HAP-1 (cell line): ENCODE data around the gene EFNA2.
A peak's percentile ranks its signal among the peaks of the same experiment; 100 is the strongest.

Source experiments
- DNase-seq, 2 experiments: peaks; one replicate each; pipeline ENCODE4 v3.0.0-alpha.2; 2016 to 2020; ENCODE audit warnings: low spot score in 2 of 2
- H3K27me3 ChIP-seq: fragments of 250-450 bp; sonication (Bioruptor Pico); 2 replicates; pipeline ENCODE4 v1.5.1; 2020; ENCODE audit warnings: low read depth, mild to moderate bottlenecking, moderate library complexity
- H3K36me3 ChIP-seq: fragments of 250-450 bp; sonication (Bioruptor Pico); replicated peaks from 2 replicates; pipeline ENCODE4 v1.5.1; 2020; ENCODE audit warnings: mild to moderate bottlenecking
- H3K4me1 ChIP-seq: fragments of 250-450 bp; sonication (Bioruptor Pico); 2 replicates; pipeline ENCODE4 v1.5.1; 2020; ENCODE audit warnings: mild to moderate bottlenecking
- H3K4me3 ChIP-seq: fragments of 250-450 bp; sonication (Bioruptor Pico); 2 replicates; pipeline ENCODE4 v1.5.1; 2020; ENCODE audit warnings: mild to moderate bottlenecking, moderate library complexity
- H3K9me3 ChIP-seq: fragments of 250-450 bp; sonication (Bioruptor Pico); 2 replicates; pipeline ENCODE4 v1.5.1; 2020; ENCODE audit warnings: mild to moderate bottlenecking, moderate library complexity
- in situ Hi-C: fragments of 300-500 bp; cut with MboI; formaldehyde crosslinking; loops from 3 replicates; pipeline ENCODE4 v1.14.3; 2020; ENCODE audit warnings: low sequenced_read_pairs, inconsistent platforms, mixed read lengths

Gene EFNA2

GRCh38 chr19:1275260-1275975 lies 10.3 kb upstream of the EFNA2 start, which contains the start of gene FAM174C:
Gene FAM174C, plus strand, starts transcription at chr19:1275530. Its CDS starts 20 bp downstream, at chr19:1275550.
- peaks cover 79% of the 10 kb centered on the region for H3K36me3 ChIP-seq
- peaks cover 31% of the 10 kb centered on the region for H3K4me1 ChIP-seq
- no peaks in the 10 kb centered on the region for H3K27me3 ChIP-seq
- peak within 1 kb of the TSS; percentile 53 for H3K4me3 ChIP-seq
- peak; percentile 93 to 97 for DNase-seq
- in situ Hi-C loops: no loop called here
- H3K9me3 ChIP-seq: no peaks in the 10 kb centered on the region

- Histone ChIP-seq H3K4me1 (peaks cover 24% of the 10 kb centered on the region), H3K27me3 (no peaks in the 10 kb centered on the region), H3K4me3 (peak overlapping the region; percentile 53), H3K9me3 (no peaks in the 10 kb centered on the region), H3K36me3 (peaks cover 72% of the 10 kb centered on the region)
- in situ Hi-C loops: no loop called here
- no peak for DNase-seq
Observed at GRCh38 chr19:1275976-1276627, 9.6 kb upstream of the EFNA2 start.

GRCh38 chr19:1276628-1277022 lies 9.0 kb upstream of the EFNA2 start:
- H3K4me3 ChIP-seq: peak overlapping the region; percentile 53
- in situ Hi-C loops: no loop called here
- H3K36me3 ChIP-seq: peaks cover 67% of the 10 kb centered on the region
- no peaks in the 10 kb centered on the region for H3K9me3 ChIP-seq
- no peak for DNase-seq
- no peaks in the 10 kb centered on the region for H3K27me3 ChIP-seq
- peaks cover 21% of the 10 kb centered on the region for H3K4me1 ChIP-seq

- in situ Hi-C loops: no loop called here
- H3K4me3 ChIP-seq: no peak overlapping the region
- peaks cover 62% of the 10 kb centered on the region for H3K36me3 ChIP-seq
- DNase-seq: no peak
- no peaks in the 10 kb centered on the region for H3K27me3 ChIP-seq
- no peaks in the 10 kb centered on the region for H3K9me3 ChIP-seq
- peaks cover 21% of the 10 kb centered on the region for H3K4me1 ChIP-seq
Observed at GRCh38 chr19:1277061-1277460, 8.6 kb upstream of the EFNA2 start.

- H3K27me3 ChIP-seq: no peaks in the 10 kb centered on the region
- no peak for DNase-seq
- H3K4me3 ChIP-seq: no peak overlapping the region
- H3K4me1 ChIP-seq: peaks cover 21% of the 10 kb centered on the region
- in situ Hi-C loops: no loop called here
- H3K36me3 ChIP-seq: peaks cover 52% of the 10 kb centered on the region
- H3K9me3 ChIP-seq: no peaks in the 10 kb centered on the region
Observed at GRCh38 chr19:1278074-1278473, 7.6 kb upstream of the EFNA2 start.

GRCh38 chr19:1278713-1279660 lies 6.7 kb upstream of the EFNA2 start:
- Histone ChIP-seq H3K36me3 (peaks cover 43% of the 10 kb centered on the region), H3K27me3 (no peaks in the 10 kb centered on the region), H3K9me3 (no peaks in the 10 kb centered on the region), H3K4me3 (no peak overlapping the region), H3K4me1 (peaks cover 18% of the 10 kb centered on the region)
- in situ Hi-C loops: no loop called here
- DNase-seq: no peak

- peak; percentile 65 to 89 for DNase-seq
- Histone ChIP-seq H3K4me1 (peaks cover 9% of the 10 kb centered on the region), H3K4me3 (no peak overlapping the region), H3K9me3 (no peaks in the 10 kb centered on the region), H3K36me3 (peaks cover 34% of the 10 kb centered on the region), H3K27me3 (no peaks in the 10 kb centered on the region)
- in situ Hi-C loops: loop anchor here (5.0 kb wide), 1 partner anchor 102 kb away; the partner anchor contains the start of gene NDUFS7
Observed at GRCh38 chr19:1279782-1280341, 5.8 kb upstream of the EFNA2 start.

- DNase-seq: no peak
- Histone ChIP-seq H3K9me3 (no peaks in the 10 kb centered on the region), H3K4me1 (peaks cover 7% of the 10 kb centered on the region), H3K27me3 (no peaks in the 10 kb centered on the region), H3K36me3 (peaks cover 31% of the 10 kb centered on the region), H3K4me3 (no peak overlapping the region)
- in situ Hi-C loops: loop anchor here (5.0 kb wide), 1 partner anchor 101 kb away; the partner anchor contains the start of gene NDUFS7
Observed at GRCh38 chr19:1280636-1281568, 4.8 kb upstream of the EFNA2 start.

- no peaks in the 10 kb centered on the region; the same call in 1 of the 2 replicates for H3K4me1 ChIP-seq
- H3K9me3 ChIP-seq: no peaks in the 10 kb centered on the region
- H3K27me3 ChIP-seq: no peaks in the 10 kb centered on the region
- in situ Hi-C loops: loop anchor here (5.0 kb wide), 1 partner anchor 101 kb away; the partner anchor contains the start of gene NDUFS7
- H3K36me3 ChIP-seq: peaks cover 29% of the 10 kb centered on the region
- no peak for DNase-seq
- no peak overlapping the region for H3K4me3 ChIP-seq
Observed at GRCh38 chr19:1281569-1282287, 3.9 kb upstream of the EFNA2 start.

GRCh38 chr19:1282588-1283206 lies 3.0 kb upstream of the EFNA2 start:
- no peak for DNase-seq
- Histone ChIP-seq H3K9me3 (no peaks in the 10 kb centered on the region), H3K36me3 (peaks cover 19% of the 10 kb centered on the region), H3K4me1 (peaks cover 7% of the 10 kb centered on the region; the same call in 1 of the 2 replicates), H3K27me3 (no peaks in the 10 kb centered on the region), H3K4me3 (no peak overlapping the region)
- in situ Hi-C loops: loop anchor here (5.0 kb wide), 1 partner anchor 100 kb away; the partner anchor contains the start of gene NDUFS7

- H3K27me3 ChIP-seq: no peaks in the 10 kb centered on the region
- H3K9me3 ChIP-seq: no peaks in the 10 kb centered on the region
- peaks cover 7% of the 10 kb centered on the region; the same call in 1 of the 2 replicates for H3K4me1 ChIP-seq
- DNase-seq: no peak
- peaks cover 18% of the 10 kb centered on the region for H3K36me3 ChIP-seq
- in situ Hi-C loops: loop anchor here (5.0 kb wide), 1 partner anchor 99 kb away; the partner anchor contains the start of gene NDUFS7
- H3K4me3 ChIP-seq: no peak overlapping the region
Observed at GRCh38 chr19:1283207-1283916, 2.3 kb upstream of the EFNA2 start.
